ENCODE data around the gene GTF2F2.

The GTF2F2 gene

DNA sequence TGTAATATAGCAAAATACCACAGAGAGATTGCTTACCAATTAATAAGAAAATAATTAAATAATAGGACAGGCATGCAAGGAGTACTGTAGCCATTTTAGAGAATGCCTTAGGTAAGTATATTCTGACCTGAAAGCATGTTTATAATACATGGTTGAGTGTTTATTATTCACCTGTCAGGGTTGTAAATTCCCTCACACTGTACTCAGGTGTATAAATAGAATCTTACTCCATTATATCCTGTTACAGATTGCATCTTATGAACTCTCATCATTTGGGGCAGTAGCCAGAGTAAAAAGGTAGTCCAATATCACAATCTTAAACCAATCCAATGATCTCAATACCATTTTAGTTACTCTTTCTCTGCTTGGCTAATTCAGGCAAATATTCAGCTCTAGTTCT is 35.8 kb upstream of the GTF2F2 start:
- no peak overlapping the region for H3K4me3 ChIP-seq (ENCODE audit: low read depth in 1 of 2, low read length in 1 of 2)
- H3K4me1 ChIP-seq (ENCODE audit: control insufficient read depth in 1 of 2, insufficient read depth in 1 of 2, low read depth in 1 of 2, low read length in 1 of 2) = no peaks in the 10 kb centered on the region
- H3K36me3 ChIP-seq = no peaks in the 10 kb centered on the region
- no peak overlapping the region for H3K27ac ChIP-seq
- TF ChIP-seq, protein P1, sequence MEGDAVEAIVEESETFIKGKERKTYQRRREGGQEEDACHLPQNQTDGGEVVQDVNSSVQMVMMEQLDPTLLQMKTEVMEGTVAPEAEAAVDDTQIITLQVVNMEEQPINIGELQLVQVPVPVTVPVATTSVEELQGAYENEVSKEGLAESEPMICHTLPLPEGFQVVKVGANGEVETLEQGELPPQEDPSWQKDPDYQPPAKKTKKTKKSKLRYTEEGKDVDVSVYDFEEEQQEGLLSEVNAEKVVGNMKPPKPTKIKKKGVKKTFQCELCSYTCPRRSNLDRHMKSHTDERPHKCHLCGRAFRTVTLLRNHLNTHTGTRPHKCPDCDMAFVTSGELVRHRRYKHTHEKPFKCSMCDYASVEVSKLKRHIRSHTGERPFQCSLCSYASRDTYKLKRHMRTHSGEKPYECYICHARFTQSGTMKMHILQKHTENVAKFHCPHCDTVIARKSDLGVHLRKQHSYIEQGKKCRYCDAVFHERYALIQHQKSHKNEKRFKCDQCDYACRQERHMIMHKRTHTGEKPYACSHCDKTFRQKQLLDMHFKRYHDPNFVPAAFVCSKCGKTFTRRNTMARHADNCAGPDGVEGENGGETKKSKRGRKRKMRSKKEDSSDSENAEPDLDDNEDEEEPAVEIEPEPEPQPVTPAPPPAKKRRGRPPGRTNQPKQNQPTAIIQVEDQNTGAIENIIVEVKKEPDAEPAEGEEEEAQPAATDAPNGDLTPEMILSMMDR (IDR thresholded peaks at IDR 0.05) = no peak
- peaks cover 8% of the 10 kb centered on the region for H3K27me3 ChIP-seq
- no peaks in the 10 kb centered on the region for H3K9me3 ChIP-seq

DNA sequence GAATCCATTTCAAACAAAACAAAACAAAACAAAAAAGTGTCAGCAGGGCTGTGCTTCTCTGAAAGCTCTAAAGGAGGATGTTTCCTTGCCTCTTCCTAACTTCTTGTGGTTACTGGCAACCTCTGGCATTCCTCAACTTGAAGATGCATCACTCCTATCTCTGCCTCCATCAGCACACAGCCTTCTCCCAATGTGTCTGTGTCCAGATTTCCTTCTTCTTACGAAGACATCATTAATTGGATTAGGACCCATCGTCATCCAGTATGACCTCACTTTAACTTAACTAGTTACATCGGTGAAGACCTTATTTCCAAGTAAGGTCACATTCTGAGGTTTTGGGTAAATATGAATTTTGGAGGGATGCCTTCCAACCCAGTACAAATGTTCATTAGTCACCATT is 33.8 kb upstream of the GTF2F2 start:
- TF ChIP-seq, protein P1 (IDR thresholded peaks at IDR 0.05) = no peak
- Histone ChIP-seq H3K36me3 (no peaks in the 10 kb centered on the region), H3K27me3 (no peaks in the 10 kb centered on the region), H3K27ac (no peak overlapping the region), H3K9me3 (no peaks in the 10 kb centered on the region), H3K4me1 (ENCODE audit: control insufficient read depth in 1 of 2, insufficient read depth in 1 of 2, low read depth in 1 of 2, low read length in 1 of 2) (no peaks in the 10 kb centered on the region), H3K4me3 (ENCODE audit: low read depth in 1 of 2, low read length in 1 of 2) (no peak overlapping the region)

DNA sequence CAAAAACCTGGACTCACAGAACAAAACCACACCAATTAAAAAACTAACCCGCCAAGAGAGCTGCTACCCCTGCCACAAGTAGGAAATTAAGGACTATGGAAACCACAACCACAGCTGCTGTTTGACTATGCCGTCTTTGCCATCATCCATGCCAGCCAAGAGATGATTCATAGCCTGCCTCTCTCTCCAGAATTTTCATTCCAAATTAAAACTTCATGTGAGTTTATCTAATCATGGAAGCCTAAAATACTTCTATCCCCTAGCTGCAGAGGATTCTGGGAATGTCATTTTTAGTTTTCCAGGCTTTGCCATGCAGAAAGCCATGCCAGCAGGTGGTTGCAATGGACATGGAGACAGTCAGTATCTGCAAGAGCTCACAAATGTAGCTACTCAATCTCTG is 27.6 kb upstream of the GTF2F2 start:
- TF ChIP-seq, protein P1 (IDR thresholded peaks at IDR 0.05) = no peak
- H3K27me3 ChIP-seq = peaks cover 11% of the 10 kb centered on the region
- no peaks in the 10 kb centered on the region for H3K4me1 ChIP-seq (ENCODE audit: control insufficient read depth in 1 of 2, insufficient read depth in 1 of 2, low read depth in 1 of 2, low read length in 1 of 2)
- no peaks in the 10 kb centered on the region for H3K36me3 ChIP-seq
- no peak overlapping the region for H3K27ac ChIP-seq
- H3K4me3 ChIP-seq (ENCODE audit: low read depth in 1 of 2, low read length in 1 of 2) = no peak overlapping the region
- no peaks in the 10 kb centered on the region for H3K9me3 ChIP-seq

DNA sequence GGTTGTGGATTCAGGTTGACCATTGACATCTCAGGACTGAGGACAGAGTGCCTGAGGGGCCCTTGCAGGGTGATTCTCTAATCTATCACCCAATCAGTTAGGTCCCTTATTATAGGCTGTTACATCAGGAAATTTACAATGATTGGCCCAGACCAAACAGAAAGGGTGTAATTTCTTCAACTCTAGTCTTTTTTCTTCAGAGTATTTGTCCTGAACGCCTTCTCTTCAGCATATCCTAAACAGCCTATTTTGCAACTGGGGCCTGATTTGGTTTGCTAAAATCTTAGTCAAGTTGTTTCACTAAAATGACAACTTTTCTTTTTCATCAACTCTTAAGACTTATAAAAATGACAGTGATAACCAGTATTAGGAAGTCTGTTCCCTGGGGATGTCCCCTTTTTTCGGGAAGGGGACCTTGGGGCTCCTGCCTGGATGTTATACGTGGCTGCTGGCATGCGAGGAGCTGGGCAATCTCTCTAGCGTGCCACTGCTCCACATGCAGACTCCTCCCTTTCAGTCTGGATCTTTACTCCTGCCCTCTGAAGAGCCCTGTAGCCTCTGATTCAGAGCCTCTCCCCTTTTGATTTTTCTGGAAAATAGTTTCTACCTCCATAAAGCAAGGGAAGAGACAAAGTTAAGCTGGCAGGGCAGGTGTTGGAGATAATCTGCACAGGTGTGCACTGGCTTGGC is 19.6 kb upstream of the GTF2F2 start:
- Histone ChIP-seq H3K4me1 (ENCODE audit: control insufficient read depth in 1 of 2, insufficient read depth in 1 of 2, low read depth in 1 of 2, low read length in 1 of 2) (no peaks in the 10 kb centered on the region), H3K4me3 (ENCODE audit: low read depth in 1 of 2, low read length in 1 of 2) (no peak overlapping the region), H3K27me3 (no peaks in the 10 kb centered on the region), H3K36me3 (no peaks in the 10 kb centered on the region), H3K9me3 (no peaks in the 10 kb centered on the region), H3K27ac (no peak overlapping the region)
- TF ChIP-seq, protein P1 (IDR thresholded peaks at IDR 0.05) = no peak

DNA sequence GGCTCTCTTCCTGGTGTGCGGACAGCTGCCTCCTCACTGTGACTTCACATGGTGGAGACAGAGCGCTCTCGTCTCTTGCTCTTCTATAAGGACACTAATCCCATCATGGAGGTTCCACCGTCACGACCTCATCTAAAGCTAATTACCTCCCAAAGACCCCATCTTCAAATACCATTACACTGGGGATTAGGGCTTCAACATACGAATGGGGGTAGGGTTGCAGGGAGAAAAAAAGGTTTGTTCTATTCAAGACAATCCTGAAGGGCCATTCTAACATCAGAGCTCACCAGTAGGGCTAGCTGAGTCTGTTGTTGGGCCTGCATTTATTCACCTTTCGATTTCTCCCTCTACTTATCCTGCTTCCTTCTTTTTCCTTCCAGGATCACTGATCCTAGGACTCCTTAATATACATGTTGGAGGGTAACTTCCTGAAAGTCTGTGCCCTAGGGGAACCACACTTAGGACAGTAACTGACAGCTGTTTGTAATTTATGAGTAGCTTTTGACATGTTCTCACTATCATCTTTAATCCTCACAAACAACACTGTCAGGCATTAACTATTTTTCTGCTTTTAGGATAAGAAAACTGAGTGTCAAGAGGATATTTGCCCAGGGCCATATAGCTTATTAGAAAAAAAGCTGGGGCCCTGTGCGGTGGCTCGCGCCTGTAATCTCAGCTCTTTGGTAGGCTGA is 18.8 kb upstream of the GTF2F2 start:
- H3K27me3 ChIP-seq = no peaks in the 10 kb centered on the region
- no peaks in the 10 kb centered on the region for H3K9me3 ChIP-seq
- TF ChIP-seq, protein P1 (IDR thresholded peaks at IDR 0.05) = no peak
- H3K36me3 ChIP-seq = no peaks in the 10 kb centered on the region
- H3K4me1 ChIP-seq (ENCODE audit: control insufficient read depth in 1 of 2, insufficient read depth in 1 of 2, low read depth in 1 of 2, low read length in 1 of 2) = no peaks in the 10 kb centered on the region
- H3K4me3 ChIP-seq (ENCODE audit: low read depth in 1 of 2, low read length in 1 of 2) = no peak overlapping the region
- H3K27ac ChIP-seq = no peak overlapping the region

All from neutrophil (primary cell).